Mesothelial cell of epicardium (in vitro differentiated cells): ENCODE measurements around the gene PCGF2. TPM values are rescaled to one million over a fixed set of nuclear protein-coding genes. Genes with fewer than 3 reads are reported as not detected.

Experiments
- DNase-seq, 2 experiments: peaks; one replicate each; pipeline ENCODE4 v3.0.0; 2021; ENCODE audit warnings: low spot score in 2 of 2; ENCODE audit not compliant: unreplicated experiment in 2 of 2
- H3K27ac Mint-ChIP-seq: 2 replicates; pipeline ENCODE4 v1.8.0; 2021; ENCODE audit warnings: mixed read lengths
- H3K27me3 Mint-ChIP-seq: 2 replicates; pipeline ENCODE4 v1.8.0; 2021; ENCODE audit warnings: low read depth, mixed read lengths
- H3K36me3 Mint-ChIP-seq: 2 replicates; pipeline ENCODE4 v1.8.0; 2021; ENCODE audit warnings: mixed read lengths
- H3K4me1 Mint-ChIP-seq: 2 replicates; pipeline ENCODE4 v1.8.0; 2021; ENCODE audit warnings: mixed read lengths
- H3K4me3 Mint-ChIP-seq: 2 replicates; pipeline ENCODE4 v1.8.0; 2021; ENCODE audit warnings: mild to moderate bottlenecking, moderate library complexity, mixed read lengths
- H3K9me3 Mint-ChIP-seq: 2 replicates; pipeline ENCODE4 v1.8.0; 2021; ENCODE audit warnings: mixed read lengths
- CTCF ChIP-seq: fragments of 200-600 bp; sonication (generic); IDR thresholded peaks from one replicate; pipeline ENCODE4 v1.5.0; 2021; ENCODE audit warnings: antibody characterized with exemption; ENCODE audit not compliant: unreplicated experiment
- total RNA-seq: library from RNA; stranded (reverse); gene quantifications from 3 replicates; pipeline ENCODE4 v1.2.1, GENCODE V29; 2021

Gene PCGF2
- total RNA-seq, 1 donor from 2014 or later: 83.3 TPM

- no peak for TF ChIP-seq CTCF
- DNase-seq: no peak
- H3K27ac Mint-ChIP-seq: no peak overlapping the region
- H3K36me3 Mint-ChIP-seq: peaks cover 35% of the 10 kb centered on the region
- no peaks in the 10 kb centered on the region for H3K27me3 Mint-ChIP-seq
- no peaks in the 10 kb centered on the region for H3K9me3 Mint-ChIP-seq
- H3K4me3 Mint-ChIP-seq: no peak overlapping the region
- no peaks in the 10 kb centered on the region for H3K4me1 Mint-ChIP-seq
Observed at GRCh38 chr17:38779965-38780752, 32.0 kb upstream of the PCGF2 start.

- no peak overlapping the region for H3K4me3 Mint-ChIP-seq
- H3K9me3 Mint-ChIP-seq: no peaks in the 10 kb centered on the region
- H3K27me3 Mint-ChIP-seq: no peaks in the 10 kb centered on the region
- no peak for DNase-seq
- no peak for TF ChIP-seq CTCF
- H3K27ac Mint-ChIP-seq: no peak overlapping the region
- no peaks in the 10 kb centered on the region for H3K4me1 Mint-ChIP-seq
- peaks cover 43% of the 10 kb centered on the region for H3K36me3 Mint-ChIP-seq
Observed at GRCh38 chr17:38777641-38778250, 29.6 kb upstream of the PCGF2 start.

- no peak overlapping the region for H3K27ac Mint-ChIP-seq
- TF ChIP-seq CTCF: no peak
- no peaks in the 10 kb centered on the region for H3K4me1 Mint-ChIP-seq
- no peak overlapping the region for H3K4me3 Mint-ChIP-seq
- DNase-seq: no peak
- H3K27me3 Mint-ChIP-seq: no peaks in the 10 kb centered on the region
- no peaks in the 10 kb centered on the region for H3K9me3 Mint-ChIP-seq
- peaks cover 48% of the 10 kb centered on the region for H3K36me3 Mint-ChIP-seq
Observed at GRCh38 chr17:38773258-38773657, 25.1 kb upstream of the PCGF2 start.

GRCh38 chr17:38768417-38768816 is 20.3 kb upstream of the PCGF2 start:
- Mint-ChIP-seq H3K36me3 (peaks cover 47% of the 10 kb centered on the region), H3K9me3 (no peaks in the 10 kb centered on the region), H3K4me3 (no peak overlapping the region), H3K27ac (no peak overlapping the region), H3K4me1 (no peaks in the 10 kb centered on the region), H3K27me3 (no peaks in the 10 kb centered on the region)
- no peak for TF ChIP-seq CTCF
- no peak for DNase-seq

- Mint-ChIP-seq H3K27me3 (no peaks in the 10 kb centered on the region), H3K9me3 (no peaks in the 10 kb centered on the region), H3K4me1 (no peaks in the 10 kb centered on the region), H3K36me3 (peaks cover 39% of the 10 kb centered on the region), H3K27ac (no peak overlapping the region), H3K4me3 (no peak overlapping the region)
- DNase-seq: no peak
- TF ChIP-seq CTCF: no peak
Observed at GRCh38 chr17:38766341-38766740, 18.2 kb upstream of the PCGF2 start.
